ENCODE results near the gene UFM1.

- no peak for TF ChIP-seq POLR2A (IDR thresholded peaks at IDR 0.05)
- TF ChIP-seq CTCF (IDR thresholded peaks at IDR 0.05 in 4 of 5, conservative IDR thresholded peaks at IDR 0.05 in 1 of 5): no peak
These were observed 36.8 kb downstream of the UFM1 start for GRCh38 chr13:38386421-38386820.

Measured in gastrocnemius medialis (tissue), 4 donors.